Measurements from ENCODE around the gene ZNF740. TPM values are rescaled to one million over a fixed set of nuclear protein-coding genes. Genes with fewer than 3 reads are reported as not detected.

ZNF740 gene
- total and polyA plus RNA-seq, 10 of the 15 experiments (the other 5 are each of a cell fraction or from before 2014, with no cell fraction given), result 1.4 to 33.6 (median 11.3) TPM

DNA sequence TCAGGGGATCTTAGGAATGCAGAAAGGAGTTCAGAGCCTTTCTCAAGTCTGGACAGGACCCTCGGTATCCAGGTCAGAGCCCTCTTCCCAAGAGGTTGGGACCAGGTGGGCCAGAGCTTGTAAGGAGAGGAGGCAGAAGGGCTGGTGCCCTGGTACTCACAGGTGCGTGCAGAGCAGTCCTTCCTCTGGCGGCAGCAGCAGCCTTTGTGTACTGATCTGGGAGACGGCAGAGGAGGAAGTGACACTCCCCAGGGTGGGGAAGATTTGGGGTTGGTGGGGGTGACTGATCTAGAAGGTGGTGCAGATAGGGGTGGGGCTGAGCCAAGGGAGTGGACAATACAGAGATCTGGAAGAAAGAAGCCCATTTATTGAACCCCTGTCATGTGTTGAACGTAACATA is 26.5 kb downstream of the ZNF740 start, which contains the start of gene ITGB7 (continued):
- TF ChIP-seq SMAD5 (IDR thresholded peaks at IDR 0.05; ENCODE audit: low read depth) (peak; percentile 94), KAT2A (conservative IDR thresholded peaks at IDR 0.05; ENCODE audit: control insufficient read depth, low read depth, low read length) (no peak), IRF4 (IDR thresholded peaks at IDR 0.05; ENCODE audit: low read depth, low read length) (peak; percentile 63; the same call in 1 of the 2 replicates), CHD4 (IDR thresholded peaks at IDR 0.05) (no peak), BMI1 (IDR thresholded peaks at IDR 0.05; ENCODE audit: borderline replicate concordance) (no peak), YBX1 (IDR thresholded peaks at IDR 0.05) (no peak), RELA (IDR thresholded peaks at IDR 0.05; ENCODE audit: borderline replicate concordance, partially characterized antibody) (no peak), MTA2 (IDR thresholded peaks at IDR 0.05; ENCODE audit: low read depth) (peak; percentile 42; the same call in 1 of the 2 replicates), SREBF2 (IDR thresholded peaks at IDR 0.05; ENCODE audit: low read length) (no peak), GATAD2B (conservative IDR thresholded peaks at IDR 0.05; ENCODE audit: low read depth) (0 out of 2 replicates have a peak, but pooled peaks have one; percentile 32), RAD21 (IDR thresholded peaks at IDR 0.05; ENCODE audit: insufficient read depth, low read depth, low read length) (no peak), MAX (IDR thresholded peaks at IDR 0.05; ENCODE audit: low read depth, low read length) (no peak), KDM1A (IDR thresholded peaks at IDR 0.05; ENCODE audit: borderline replicate concordance) (no peak), RAD51 (IDR thresholded peaks at IDR 0.05) (no peak), POLR2AphosphoS2 (IDR thresholded peaks at IDR 0.05; ENCODE audit: low read depth, low read length) (peak; percentile 66), CREB1 (IDR thresholded peaks at IDR 0.05; ENCODE audit: low read depth) (peak; percentile 42; the same call in 1 of the 2 replicates), TBL1XR1 (IDR thresholded peaks at IDR 0.05; ENCODE audit: low read depth, low read length) (no peak; the same call in 1 of the 2 replicates), POLR2AphosphoS5 (IDR thresholded peaks at IDR 0.05; ENCODE audit: low read length) (peak; percentile 96), ZNF274 (IDR thresholded peaks at IDR 0.05; ENCODE audit: insufficient read depth, insufficient read length) (no peak), JUND (IDR thresholded peaks at IDR 0.05; ENCODE audit: low read depth, low read length) (no peak), SMAD1 (IDR thresholded peaks at IDR 0.05; ENCODE audit: low read depth, partially characterized antibody) (no peak), STAT3 (IDR thresholded peaks at IDR 0.05; ENCODE audit: low read depth, low read length) (no peak), SMARCA5 (IDR thresholded peaks at IDR 0.05) (peak; percentile 61; the same call in 1 of the 2 replicates), PBX3 (IDR thresholded peaks at IDR 0.05; ENCODE audit: insufficient replicate concordance, low read depth, low read length) (no peak), TCF12 (IDR thresholded peaks at IDR 0.05; ENCODE audit: low read depth, low read length) (peak; percentile 75), ZSCAN29 (IDR thresholded peaks at IDR 0.05) (no peak), NR2F1 (conservative IDR thresholded peaks at IDR 0.05) (no peak), ZBED1 (IDR thresholded peaks at IDR 0.05; ENCODE audit: borderline replicate concordance) (no peak; the same call in 1 of the 2 replicates), TCF7 (IDR thresholded peaks at IDR 0.05; ENCODE audit: borderline replicate concordance) (no peak), IRF3 (IDR thresholded peaks at IDR 0.05) (no peak)
- TF ChIP-seq, protein P1, sequence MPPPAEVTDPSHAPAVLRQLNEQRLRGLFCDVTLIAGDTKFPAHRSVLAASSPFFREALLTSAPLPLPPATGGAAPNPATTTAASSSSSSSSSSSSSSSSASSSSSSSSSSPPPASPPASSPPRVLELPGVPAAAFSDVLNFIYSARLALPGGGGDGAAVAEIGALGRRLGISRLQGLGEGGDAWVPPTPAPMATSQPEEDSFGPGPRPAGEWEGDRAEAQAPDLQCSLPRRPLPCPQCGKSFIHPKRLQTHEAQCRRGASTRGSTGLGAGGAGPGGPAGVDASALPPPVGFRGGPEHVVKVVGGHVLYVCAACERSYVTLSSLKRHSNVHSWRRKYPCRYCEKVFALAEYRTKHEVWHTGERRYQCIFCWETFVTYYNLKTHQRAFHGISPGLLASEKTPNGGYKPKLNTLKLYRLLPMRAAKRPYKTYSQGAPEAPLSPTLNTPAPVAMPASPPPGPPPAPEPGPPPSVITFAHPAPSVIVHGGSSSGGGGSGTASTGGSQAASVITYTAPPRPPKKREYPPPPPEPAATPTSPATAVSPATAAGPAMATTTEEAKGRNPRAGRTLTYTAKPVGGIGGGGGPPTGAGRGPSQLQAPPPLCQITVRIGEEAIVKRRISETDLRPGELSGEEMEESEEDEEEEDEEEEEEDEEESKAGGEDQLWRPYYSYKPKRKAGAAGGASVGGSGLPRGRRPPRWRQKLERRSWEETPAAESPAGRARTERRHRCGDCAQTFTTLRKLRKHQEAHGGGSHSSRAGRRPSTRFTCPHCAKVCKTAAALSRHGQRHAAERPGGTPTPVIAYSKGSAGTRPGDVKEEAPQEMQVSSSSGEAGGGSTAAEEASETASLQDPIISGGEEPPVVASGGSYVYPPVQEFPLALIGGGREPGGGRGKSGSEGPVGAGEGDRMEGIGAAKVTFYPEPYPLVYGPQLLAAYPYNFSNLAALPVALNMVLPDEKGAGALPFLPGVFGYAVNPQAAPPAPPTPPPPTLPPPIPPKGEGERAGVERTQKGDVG (CRISPR knock-in tag; IDR thresholded peaks at IDR 0.05), result no peak

Measured in GM12878 (cell line).